Parathyroid adenoma (tissue), 2 donors: Measurements from ENCODE around the gene PPME1.
A peak's percentile ranks its signal among the peaks of the same experiment; 100 is the strongest.

ENCODE experiments used
- H2AFZ ChIP-seq: fragments of 300-600 bp; sonication (generic); one replicate; pipeline ENCODE4 v1.7.0; 2017; ENCODE audit warnings: antibody characterized with exemption, mild to moderate bottlenecking
- H3K27ac ChIP-seq: fragments of 300-600 bp; sonication (generic); one replicate; pipeline ENCODE4 v1.7.0; 2017
- H3K27me3 ChIP-seq: fragments of 300-600 bp; sonication (generic); one replicate; pipeline ENCODE4 v1.7.0; 2017; ENCODE audit warnings: low read length; ENCODE audit not compliant: control insufficient read depth, insufficient read depth
- H3K36me3 ChIP-seq: fragments of 300-600 bp; sonication (generic); one replicate; pipeline ENCODE4 v1.7.0; 2017; ENCODE audit warnings: low read length; ENCODE audit not compliant: control insufficient read depth, insufficient read depth
- H3K4me1 ChIP-seq: fragments of 300-600 bp; sonication (generic); one replicate; pipeline ENCODE4 v1.7.0; 2017; ENCODE audit warnings: control low read depth
- H3K4me2 ChIP-seq: fragments of 300-600 bp; sonication (generic); one replicate; pipeline ENCODE4 v1.7.0; 2017; ENCODE audit warnings: low read length
- H3K4me3 ChIP-seq: fragments of 300-600 bp; sonication (generic); one replicate; pipeline ENCODE4 v1.7.0; 2017; ENCODE audit warnings: low read depth, low read length
- H3K79me2 ChIP-seq: fragments of 300-600 bp; sonication (generic); one replicate; pipeline ENCODE4 v1.7.0; 2017; ENCODE audit warnings: control low read depth
- H3K9ac ChIP-seq: fragments of 300-600 bp; sonication (generic); one replicate; pipeline ENCODE4 v1.7.0; 2017; ENCODE audit warnings: mild to moderate bottlenecking
- H3K9me3 ChIP-seq: fragments of 300-600 bp; sonication (generic); one replicate; pipeline ENCODE4 v1.7.0; 2017; ENCODE audit warnings: low read length; ENCODE audit not compliant: control insufficient read depth
- TF ChIP-seq, protein P1 (sequence below): fragments of 300-600 bp; sonication (generic); IDR thresholded peaks from one replicate; pipeline ENCODE4 v1.7.0; 2017; ENCODE audit warnings: antibody characterized with exemption, mild to moderate bottlenecking
- donor health status: primary hyperparathyroidism.

Gene PPME1

GRCh38 chr11:74169738-74170458, 1.2 kb upstream of the PPME1 start:
- no peak overlapping the region for H3K9ac ChIP-seq
- H2AFZ ChIP-seq, result peak overlapping the region; percentile 85
- TF ChIP-seq, protein P1, sequence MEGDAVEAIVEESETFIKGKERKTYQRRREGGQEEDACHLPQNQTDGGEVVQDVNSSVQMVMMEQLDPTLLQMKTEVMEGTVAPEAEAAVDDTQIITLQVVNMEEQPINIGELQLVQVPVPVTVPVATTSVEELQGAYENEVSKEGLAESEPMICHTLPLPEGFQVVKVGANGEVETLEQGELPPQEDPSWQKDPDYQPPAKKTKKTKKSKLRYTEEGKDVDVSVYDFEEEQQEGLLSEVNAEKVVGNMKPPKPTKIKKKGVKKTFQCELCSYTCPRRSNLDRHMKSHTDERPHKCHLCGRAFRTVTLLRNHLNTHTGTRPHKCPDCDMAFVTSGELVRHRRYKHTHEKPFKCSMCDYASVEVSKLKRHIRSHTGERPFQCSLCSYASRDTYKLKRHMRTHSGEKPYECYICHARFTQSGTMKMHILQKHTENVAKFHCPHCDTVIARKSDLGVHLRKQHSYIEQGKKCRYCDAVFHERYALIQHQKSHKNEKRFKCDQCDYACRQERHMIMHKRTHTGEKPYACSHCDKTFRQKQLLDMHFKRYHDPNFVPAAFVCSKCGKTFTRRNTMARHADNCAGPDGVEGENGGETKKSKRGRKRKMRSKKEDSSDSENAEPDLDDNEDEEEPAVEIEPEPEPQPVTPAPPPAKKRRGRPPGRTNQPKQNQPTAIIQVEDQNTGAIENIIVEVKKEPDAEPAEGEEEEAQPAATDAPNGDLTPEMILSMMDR, result no peak
- peak overlapping the region; percentile 87 for H3K27ac ChIP-seq
- H3K4me3 ChIP-seq, result peak overlapping the region; percentile 88
- H3K9me3 ChIP-seq, result no peaks in the 10 kb centered on the region
- peaks cover 4% of the 10 kb centered on the region for H3K79me2 ChIP-seq
- no peaks in the 10 kb centered on the region for H3K36me3 ChIP-seq
- H3K27me3 ChIP-seq, result no peaks in the 10 kb centered on the region
- H3K4me2 ChIP-seq, result peak overlapping the region; percentile 83
- H3K4me1 ChIP-seq, result peaks cover 3% of the 10 kb centered on the region

- Histone ChIP-seq H3K27me3 (no peaks in the 10 kb centered on the region), H3K36me3 (no peaks in the 10 kb centered on the region), H3K27ac (peak overlapping the region; percentile 87), H3K9ac (no peak overlapping the region), H3K4me3 (peak overlapping the region; percentile 88), H3K9me3 (no peaks in the 10 kb centered on the region), H3K79me2 (peaks cover 6% of the 10 kb centered on the region), H3K4me1 (peaks cover 3% of the 10 kb centered on the region), H2AFZ (peak overlapping the region; percentile 85), H3K4me2 (peak overlapping the region; percentile 87)
- TF ChIP-seq, protein P1, result no peak
Observed at GRCh38 chr11:74171630-74171968, 510 bp downstream of the PPME1 start.

DNA sequence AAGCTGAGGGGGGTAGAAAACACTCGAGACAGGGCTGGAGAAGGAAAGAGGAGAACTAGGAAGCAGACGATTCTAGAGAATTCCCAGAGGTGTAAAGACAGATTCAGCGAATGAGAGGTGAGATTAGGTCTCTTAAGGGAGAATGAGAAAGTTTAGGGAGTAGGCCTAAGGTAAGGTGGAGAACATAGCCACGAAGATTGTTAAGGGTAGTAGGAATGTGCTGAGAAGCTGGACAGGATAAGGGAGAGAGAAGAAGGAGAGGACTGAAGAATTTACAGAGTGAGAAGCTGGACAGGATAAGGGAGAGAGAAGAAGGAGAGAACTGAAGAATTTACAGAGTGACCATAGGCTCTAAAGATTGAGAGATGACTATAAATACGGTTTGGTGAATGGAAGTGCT, 908 bp downstream of the PPME1 start:
- TF ChIP-seq, protein P1, result no peak
- Histone ChIP-seq H3K27me3 (no peaks in the 10 kb centered on the region), H2AFZ (peak overlapping the region; percentile 85), H3K4me1 (peaks cover 3% of the 10 kb centered on the region), H3K79me2 (peaks cover 6% of the 10 kb centered on the region), H3K9ac (no peak overlapping the region), H3K36me3 (no peaks in the 10 kb centered on the region), H3K4me3 (peak overlapping the region; percentile 88), H3K27ac (peak overlapping the region; percentile 87), H3K9me3 (no peaks in the 10 kb centered on the region), H3K4me2 (peak overlapping the region; percentile 87)

- Histone ChIP-seq H2AFZ (no peak overlapping the region), H3K4me2 (no peak overlapping the region), H3K4me3 (no peak overlapping the region), H3K9me3 (no peaks in the 10 kb centered on the region), H3K4me1 (no peaks in the 10 kb centered on the region), H3K79me2 (peaks cover 8% of the 10 kb centered on the region), H3K36me3 (no peaks in the 10 kb centered on the region), H3K27me3 (no peaks in the 10 kb centered on the region), H3K27ac (no peak overlapping the region), H3K9ac (no peak overlapping the region)
- TF ChIP-seq, protein P1, result no peak
Observed at GRCh38 chr11:74175920-74176319, 4.8 kb downstream of the PPME1 start.
